Gastrocnemius medialis (tissue), 4 donors: ENCODE results near the gene HES2.

Experiments
- CTCF ChIP-seq, 5 experiments: fragments of 450-650 bp in 3 of 5; fragments of 200-600 bp in 2 of 5; sonication (generic) in 2 of 5; IDR thresholded peaks in 4 of 5; conservative IDR thresholded peaks in 1 of 5; 1 replicate in 4 of 5; 2 replicates in 1 of 5; pipeline ENCODE4 v1.5.1; 2016 to 2019; ENCODE audit warnings: antibody characterized with exemption in 5 of 5, mild to moderate bottlenecking in 3 of 5, moderate library complexity in 3 of 5
- POLR2A ChIP-seq, 2 donors: fragments of 450-650 bp; IDR thresholded peaks; one replicate each; pipeline ENCODE4 v1.6.1; 2017; ENCODE audit warnings: antibody characterized with exemption in 2 of 2, mild to moderate bottlenecking in 2 of 2, moderate library complexity in 2 of 2

GRCh38 chr1:6464514-6464836 lies 44.8 kb upstream of the HES2 start:
- TF ChIP-seq POLR2A (IDR thresholded peaks at IDR 0.05) (no peak), CTCF (IDR thresholded peaks at IDR 0.05 in 4 of 5, conservative IDR thresholded peaks at IDR 0.05 in 1 of 5) (no peak)
